Endothelial cell of umbilical vein (primary cell): ENCODE data around the gene P2RY8. TPM values are rescaled to one million over a fixed set of nuclear protein-coding genes. Genes with fewer than 3 reads are reported as not detected.

Source experiments
- BruUV-seq: library from RNA; stranded (reverse); fragments of 400-500 nt; replicated peaks from 2 replicates; lab custom pipeline; 2021; lab: Mats Ljungman, UMichigan
- CTCF ChIA-PET: fragments of 300-600, 350-600 bp; sonication (Branson Sonifier 250); formaldehyde crosslinking; loops from one replicate; lab custom pipeline; 2021; ENCODE audit warnings: antibody characterized with exemption, inconsistent platforms; lab: Charles Lee
- POLR2A ChIA-PET: fragments of 300-600, 350-600 bp; sonication (Branson Sonifier 250); formaldehyde crosslinking; loops from one replicate; lab custom pipeline; 2021; ENCODE audit warnings: antibody characterized with exemption, inconsistent platforms; lab: Charles Lee
- DNase-seq: peaks from one replicate; pipeline ENCODE4 v3.0.0-alpha.2; 2011; ENCODE audit warnings: low read depth, low spot score
- FAIRE-seq: peaks from 2 replicates; lab custom pipeline; 2011; peaks lifted over from hg19 to GRCh38; lab: Jason Lieb, UNC
- H2AFZ ChIP-seq: 2 replicates; pipeline ENCODE4 v1.6.0; 2012; ENCODE audit warnings: low read depth, low read length, control low read depth, inconsistent platforms
- H3K27ac ChIP-seq: 2 replicates; pipeline ENCODE4 v1.5.1; 2011; ENCODE audit warnings: low read depth, mild to moderate bottlenecking, control low read depth, low read length, moderate library complexity; ENCODE audit not compliant: insufficient read depth
- H3K27me3 ChIP-seq, 2 experiments: 2 replicates each; pipeline versions ENCODE4 v1.6.0 to v1.6.1; 2011; ENCODE audit warnings: low read length in 2 of 2, mixed read lengths in 1 of 2; ENCODE audit not compliant: control insufficient read depth in 2 of 2, insufficient read depth in 2 of 2
- H3K36me3 ChIP-seq, 2 experiments: 2 replicates in 1 of 2; 3 replicates in 1 of 2; pipeline ENCODE4 v1.5.1; 2011; ENCODE audit warnings: low read length in 2 of 2, mild to moderate bottlenecking in 1 of 2, moderate library complexity in 1 of 2; ENCODE audit not compliant: control insufficient read depth in 2 of 2, insufficient read depth in 2 of 2; ENCODE audit errors: extremely low read depth in 1 of 2
- H3K4me1 ChIP-seq: 3 replicates; pipeline ENCODE4 v1.5.1; 2011; ENCODE audit warnings: mild to moderate bottlenecking, low read length; ENCODE audit not compliant: control insufficient read depth, insufficient read depth; ENCODE audit errors: extremely low read depth
- H3K4me2 ChIP-seq: 2 replicates; pipeline ENCODE4 v1.6.1; 2011; ENCODE audit warnings: low read length, control low read depth, mixed read lengths; ENCODE audit not compliant: insufficient read depth
- H3K4me3 ChIP-seq, 3 experiments: fragments of 200-600 bp in 1 of 3; sonication (generic), shearing (Covaris generic) in 1 of 3; replicated peaks in 1 of 3; 2 replicates each; pipeline ENCODE4 v1.5.1; 2011 to 2016; ENCODE audit warnings: control low read depth in 3 of 3, low read length in 3 of 3, mild to moderate bottlenecking in 2 of 3, inconsistent platforms in 1 of 3, low read depth in 1 of 3, moderate library complexity in 1 of 3; ENCODE audit not compliant: insufficient read depth in 1 of 3
- H3K79me2 ChIP-seq: 2 replicates; pipeline ENCODE4 v1.6.0; 2012; ENCODE audit warnings: low read length, inconsistent platforms; ENCODE audit not compliant: control insufficient read depth, insufficient read depth
- H3K9ac ChIP-seq: replicated peaks from 2 replicates; pipeline ENCODE3; 2011; ENCODE audit warnings: low read length, control low read depth; ENCODE audit not compliant: insufficient read depth; ENCODE audit errors: extremely low read depth
- H3K9me1 ChIP-seq: replicated peaks from 3 replicates; pipeline ENCODE4 v1.6.0; 2011; ENCODE audit warnings: mild to moderate bottlenecking, low read length; ENCODE audit not compliant: control insufficient read depth, insufficient read depth; ENCODE audit errors: extremely low read depth
- H3K9me3 ChIP-seq: replicated peaks from 2 replicates; pipeline ENCODE4 v1.5.1; 2012; ENCODE audit warnings: low read length, inconsistent platforms; ENCODE audit not compliant: control insufficient read depth, insufficient read depth
- H4K20me1 ChIP-seq: replicated peaks from 2 replicates; pipeline ENCODE3; 2011; ENCODE audit warnings: mild to moderate bottlenecking, low read length; ENCODE audit not compliant: control insufficient read depth, insufficient read depth; ENCODE audit errors: extremely low read depth
- EZH2 ChIP-seq: IDR thresholded peaks from 2 replicates; pipeline ENCODE4 v1.6.1; 2012; ENCODE audit warnings: borderline replicate concordance, low read depth, mild to moderate bottlenecking, moderate library complexity, low read length, inconsistent platforms; ENCODE audit not compliant: severe bottlenecking
- FOS ChIP-seq: IDR thresholded peaks from 2 replicates; pipeline ENCODE4 v1.6.1; 2011; ENCODE audit warnings: mild to moderate bottlenecking, low read length, moderate library complexity, borderline replicate concordance; ENCODE audit not compliant: insufficient read depth
- GATA2 ChIP-seq: IDR thresholded peaks from 2 replicates; pipeline ENCODE4 v1.7.0; 2011; ENCODE audit warnings: low read depth, mild to moderate bottlenecking, moderate library complexity, mixed read lengths, low read length; ENCODE audit not compliant: insufficient read length, insufficient read depth
- JUN ChIP-seq: IDR thresholded peaks from 2 replicates; pipeline ENCODE4 v1.6.1; 2011; ENCODE audit warnings: borderline replicate concordance, low read depth; ENCODE audit not compliant: insufficient read length, insufficient read depth
- MYC ChIP-seq: IDR thresholded peaks from one replicate; pipeline ENCODE4 v1.6.1; 2011; ENCODE audit warnings: mild to moderate bottlenecking, low read depth, low read length
- POLR2A ChIP-seq: IDR thresholded peaks from 2 replicates; pipeline ENCODE4 v1.6.1; 2012; ENCODE audit warnings: low read depth, mild to moderate bottlenecking, control low read depth, low read length
- POLR2AphosphoS5 ChIP-seq: IDR thresholded peaks from 2 replicates; pipeline ENCODE4 v1.6.1; 2012; ENCODE audit warnings: low read depth, mild to moderate bottlenecking, control low read depth, low read length, moderate library complexity; ENCODE audit not compliant: insufficient read depth
- dilution Hi-C: fragments of 300-500 bp; cut with MboI; formaldehyde crosslinking; loops from one replicate; pipeline ENCODE4 v1.15.0; 2019; ENCODE audit warnings: low sequenced_read_pairs; ENCODE audit not compliant: extremely low pct_ligation_motif_present
- intact Hi-C: fragments of 100-400 bp; cut with micrococcal nuclease; formaldehyde crosslinking; loops from one replicate; pipeline ENCODE4 v1.10.0; 2022
- polyA plus RNA-seq, 4 experiments: library from polyadenylated mRNA; depleted of rRNA in 3 of 4; stranded (reverse) in 3 of 4; unstranded in 1 of 4; fragments of >200 nt; gene quantifications; 2 replicates each; pipeline versions ENCODE4 v1.2.1 to v1.2.3, GENCODE V29; 2011 to 2012; ENCODE audit warnings: missing spikeins in 1 of 4
- total RNA-seq: library from RNA; stranded (reverse); gene quantifications from 2 replicates; pipeline ENCODE4 v1.2.3, GENCODE V29; 2021
- TF ChIP-seq, protein P1 (sequence below), 2 donors: IDR thresholded peaks; 1 replicate in 1 of 2; 2 replicates in 1 of 2; pipeline ENCODE4 v1.5.1; 2011; ENCODE audit warnings: low read length in 2 of 2, mild to moderate bottlenecking in 2 of 2, moderate library complexity in 2 of 2, control low read depth in 1 of 2, inconsistent platforms in 1 of 2, low read depth in 1 of 2; ENCODE audit not compliant: insufficient read depth in 1 of 2; ENCODE audit errors: extremely low read depth in 1 of 2
- TF ChIP-seq, protein P2 (sequence below): IDR thresholded peaks from 2 replicates; pipeline ENCODE4 v1.6.1; 2011; ENCODE audit not compliant: insufficient read depth, insufficient read length

The P2RY8 gene
- total and polyA plus RNA-seq, 2 donors (not counting 3 experiments of a cell fraction or from before 2014, with no cell fraction given): not detected

GRCh38 chrX:1502853-1503252, 34.1 kb downstream of the P2RY8 start:
- Histone ChIP-seq H3K4me3 (no peak overlapping the region), H3K9ac (no peak overlapping the region), H3K9me3 (no peaks in the 10 kb centered on the region), H3K4me2 (no peak overlapping the region), H2AFZ (no peak overlapping the region), H3K36me3 (no peaks in the 10 kb centered on the region), H3K27me3 (no peaks in the 10 kb centered on the region), H3K4me1 (no peaks in the 10 kb centered on the region), H3K9me1 (no peaks in the 10 kb centered on the region), H4K20me1 (no peaks in the 10 kb centered on the region), H3K79me2 (no peaks in the 10 kb centered on the region), H3K27ac (no peak overlapping the region)
- ChIA-PET POLR2A (no interaction called here), CTCF (no interaction called here)
- BruUV-seq: no TSS peak
- intact Hi-C loops: no loop called here
- DNase-seq (no peak), FAIRE-seq (no peak)
- dilution Hi-C loops: no loop called here
- TF ChIP-seq, protein P1, sequence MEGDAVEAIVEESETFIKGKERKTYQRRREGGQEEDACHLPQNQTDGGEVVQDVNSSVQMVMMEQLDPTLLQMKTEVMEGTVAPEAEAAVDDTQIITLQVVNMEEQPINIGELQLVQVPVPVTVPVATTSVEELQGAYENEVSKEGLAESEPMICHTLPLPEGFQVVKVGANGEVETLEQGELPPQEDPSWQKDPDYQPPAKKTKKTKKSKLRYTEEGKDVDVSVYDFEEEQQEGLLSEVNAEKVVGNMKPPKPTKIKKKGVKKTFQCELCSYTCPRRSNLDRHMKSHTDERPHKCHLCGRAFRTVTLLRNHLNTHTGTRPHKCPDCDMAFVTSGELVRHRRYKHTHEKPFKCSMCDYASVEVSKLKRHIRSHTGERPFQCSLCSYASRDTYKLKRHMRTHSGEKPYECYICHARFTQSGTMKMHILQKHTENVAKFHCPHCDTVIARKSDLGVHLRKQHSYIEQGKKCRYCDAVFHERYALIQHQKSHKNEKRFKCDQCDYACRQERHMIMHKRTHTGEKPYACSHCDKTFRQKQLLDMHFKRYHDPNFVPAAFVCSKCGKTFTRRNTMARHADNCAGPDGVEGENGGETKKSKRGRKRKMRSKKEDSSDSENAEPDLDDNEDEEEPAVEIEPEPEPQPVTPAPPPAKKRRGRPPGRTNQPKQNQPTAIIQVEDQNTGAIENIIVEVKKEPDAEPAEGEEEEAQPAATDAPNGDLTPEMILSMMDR (IDR thresholded peaks at IDR 0.05; ENCODE audit: extremely low read depth in 1 of 2, insufficient read depth in 1 of 2, low read depth in 1 of 2, low read length in 2 of 2): no peak
- no peak for TF ChIP-seq GATA2
- no peak for TF ChIP-seq POLR2A
- no peak for TF ChIP-seq JUN
- no peak for TF ChIP-seq FOS
- no peak for TF ChIP-seq MYC
- TF ChIP-seq EZH2: no peak
- TF ChIP-seq POLR2AphosphoS5: no peak
- TF ChIP-seq, protein P2, sequence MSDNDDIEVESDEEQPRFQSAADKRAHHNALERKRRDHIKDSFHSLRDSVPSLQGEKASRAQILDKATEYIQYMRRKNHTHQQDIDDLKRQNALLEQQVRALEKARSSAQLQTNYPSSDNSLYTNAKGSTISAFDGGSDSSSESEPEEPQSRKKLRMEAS: no peak
